ENCODE measurements around the gene TAF10. TPM values are rescaled to one million over a fixed set of nuclear protein-coding genes. Genes with fewer than 3 reads are reported as not detected.

Gene TAF10
- total RNA-seq, 1 donor from 2014 or later = 113 TPM

DNA sequence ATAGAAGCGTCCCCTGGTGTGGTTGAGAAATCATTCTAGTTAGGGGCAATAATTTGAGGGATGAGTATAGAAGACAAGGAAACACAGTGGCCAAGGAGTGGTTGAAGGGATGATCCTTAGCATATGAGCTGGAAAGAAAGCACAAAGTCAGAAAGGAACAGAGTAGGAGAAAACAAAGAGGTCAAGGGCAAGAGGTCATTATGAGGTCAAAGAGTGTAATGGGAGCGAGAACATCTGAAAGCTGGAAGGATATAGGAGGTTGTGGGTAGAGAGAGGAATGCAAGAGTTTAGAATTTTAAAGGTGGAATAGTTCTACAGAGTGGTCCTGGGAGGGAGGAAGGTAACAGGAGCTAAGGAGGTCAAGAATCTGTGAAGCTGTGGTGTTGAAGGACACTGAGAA is 41.6 kb upstream of the TAF10 start:
- peaks cover 4% of the 10 kb centered on the region for H3K4me1 ChIP-seq (ENCODE audit: insufficient read depth, low read length)
- no peak overlapping the region for H3K4me3 ChIP-seq (ENCODE audit: insufficient read depth, low read depth, low read length)
- FAIRE-seq (no peak), DNase-seq (ENCODE audit: low read depth) (no peak)
- Mint-ChIP-seq H3K4me1 (ENCODE audit: low read depth, unreplicated experiment) (no peaks in the 10 kb centered on the region), H3K4me3 (ENCODE audit: unreplicated experiment) (no peak overlapping the region), H3K27me3 (ENCODE audit: low read depth, unreplicated experiment) (peaks cover 8% of the 10 kb centered on the region), H3K9me3 (ENCODE audit: unreplicated experiment) (no peaks in the 10 kb centered on the region), H3K27ac (ENCODE audit: unreplicated experiment) (no peak overlapping the region), H3K36me3 (ENCODE audit: low read depth, unreplicated experiment) (no peaks in the 10 kb centered on the region)
- H3K27me3 ChIP-seq (ENCODE audit: insufficient read depth, low read length) = peaks cover 43% of the 10 kb centered on the region
- H3K27ac ChIP-seq (ENCODE audit: low read depth, low read length) = no peak overlapping the region
- H4K20me1 ChIP-seq (ENCODE audit: insufficient read depth, low read length) = peaks cover 16% of the 10 kb centered on the region
- no peak overlapping the region for H3K9ac ChIP-seq (ENCODE audit: low read length)
- H3K9me3 ChIP-seq (ENCODE audit: insufficient read depth, low read depth, low read length) = no peaks in the 10 kb centered on the region
- H3K36me3 ChIP-seq (ENCODE audit: insufficient read depth, low read length) = no peaks in the 10 kb centered on the region
- H3K79me2 ChIP-seq (ENCODE audit: insufficient read depth, low read length) = no peaks in the 10 kb centered on the region
- no peak for TF ChIP-seq EZH2 (IDR thresholded peaks at IDR 0.05; ENCODE audit: insufficient read depth, low read length)
- TF ChIP-seq, protein P1, sequence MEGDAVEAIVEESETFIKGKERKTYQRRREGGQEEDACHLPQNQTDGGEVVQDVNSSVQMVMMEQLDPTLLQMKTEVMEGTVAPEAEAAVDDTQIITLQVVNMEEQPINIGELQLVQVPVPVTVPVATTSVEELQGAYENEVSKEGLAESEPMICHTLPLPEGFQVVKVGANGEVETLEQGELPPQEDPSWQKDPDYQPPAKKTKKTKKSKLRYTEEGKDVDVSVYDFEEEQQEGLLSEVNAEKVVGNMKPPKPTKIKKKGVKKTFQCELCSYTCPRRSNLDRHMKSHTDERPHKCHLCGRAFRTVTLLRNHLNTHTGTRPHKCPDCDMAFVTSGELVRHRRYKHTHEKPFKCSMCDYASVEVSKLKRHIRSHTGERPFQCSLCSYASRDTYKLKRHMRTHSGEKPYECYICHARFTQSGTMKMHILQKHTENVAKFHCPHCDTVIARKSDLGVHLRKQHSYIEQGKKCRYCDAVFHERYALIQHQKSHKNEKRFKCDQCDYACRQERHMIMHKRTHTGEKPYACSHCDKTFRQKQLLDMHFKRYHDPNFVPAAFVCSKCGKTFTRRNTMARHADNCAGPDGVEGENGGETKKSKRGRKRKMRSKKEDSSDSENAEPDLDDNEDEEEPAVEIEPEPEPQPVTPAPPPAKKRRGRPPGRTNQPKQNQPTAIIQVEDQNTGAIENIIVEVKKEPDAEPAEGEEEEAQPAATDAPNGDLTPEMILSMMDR (IDR thresholded peaks at IDR 0.05; ENCODE audit: insufficient read depth, low read depth, low read length) = no peak
- H3K4me2 ChIP-seq (ENCODE audit: low read length) = no peak overlapping the region
- no peak overlapping the region for H2AFZ ChIP-seq (ENCODE audit: low read depth, low read length)

DNA sequence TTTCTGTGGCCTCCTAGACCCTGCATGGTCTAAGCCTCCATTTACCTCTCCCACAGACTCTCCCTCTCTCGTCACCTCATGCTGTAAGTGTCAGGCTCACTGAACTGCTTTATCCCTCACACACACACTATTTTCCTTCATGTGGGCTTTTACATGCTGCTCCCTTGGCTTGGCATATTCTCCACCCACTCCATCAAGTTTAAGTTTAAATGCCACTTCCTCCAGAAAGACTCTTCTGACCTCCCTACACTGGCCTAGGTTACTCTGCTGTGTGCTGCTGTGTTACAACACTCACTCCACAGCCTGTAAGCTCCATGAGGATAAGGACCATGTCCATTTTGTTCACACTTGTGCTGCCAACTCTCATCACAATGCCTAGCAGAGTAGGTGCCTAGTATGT is 41.1 kb upstream of the TAF10 start:
- Histone ChIP-seq H3K9me3 (ENCODE audit: insufficient read depth, low read depth, low read length) (no peaks in the 10 kb centered on the region), H3K27ac (ENCODE audit: low read depth, low read length) (no peak overlapping the region), H3K4me3 (ENCODE audit: insufficient read depth, low read depth, low read length) (no peak overlapping the region), H4K20me1 (ENCODE audit: insufficient read depth, low read length) (peaks cover 16% of the 10 kb centered on the region), H3K9ac (ENCODE audit: low read length) (no peak overlapping the region), H3K36me3 (ENCODE audit: insufficient read depth, low read length) (no peaks in the 10 kb centered on the region), H3K4me2 (ENCODE audit: low read length) (no peak overlapping the region), H2AFZ (ENCODE audit: low read depth, low read length) (no peak overlapping the region), H3K27me3 (ENCODE audit: insufficient read depth, low read length) (peaks cover 43% of the 10 kb centered on the region), H3K4me1 (ENCODE audit: insufficient read depth, low read length) (peaks cover 4% of the 10 kb centered on the region), H3K79me2 (ENCODE audit: insufficient read depth, low read length) (no peaks in the 10 kb centered on the region)
- FAIRE-seq (no peak), DNase-seq (ENCODE audit: low read depth) (no peak)
- H3K27ac Mint-ChIP-seq (ENCODE audit: unreplicated experiment) = no peak overlapping the region
- H3K27me3 Mint-ChIP-seq (ENCODE audit: low read depth, unreplicated experiment) = peaks cover 8% of the 10 kb centered on the region
- no peak for TF ChIP-seq EZH2 (IDR thresholded peaks at IDR 0.05; ENCODE audit: insufficient read depth, low read length)
- TF ChIP-seq, protein P1 (IDR thresholded peaks at IDR 0.05; ENCODE audit: insufficient read depth, low read depth, low read length) = no peak
- H3K9me3 Mint-ChIP-seq (ENCODE audit: unreplicated experiment) = no peaks in the 10 kb centered on the region
- no peak overlapping the region for H3K4me3 Mint-ChIP-seq (ENCODE audit: unreplicated experiment)
- no peaks in the 10 kb centered on the region for H3K4me1 Mint-ChIP-seq (ENCODE audit: low read depth, unreplicated experiment)
- no peaks in the 10 kb centered on the region for H3K36me3 Mint-ChIP-seq (ENCODE audit: low read depth, unreplicated experiment)

DNA sequence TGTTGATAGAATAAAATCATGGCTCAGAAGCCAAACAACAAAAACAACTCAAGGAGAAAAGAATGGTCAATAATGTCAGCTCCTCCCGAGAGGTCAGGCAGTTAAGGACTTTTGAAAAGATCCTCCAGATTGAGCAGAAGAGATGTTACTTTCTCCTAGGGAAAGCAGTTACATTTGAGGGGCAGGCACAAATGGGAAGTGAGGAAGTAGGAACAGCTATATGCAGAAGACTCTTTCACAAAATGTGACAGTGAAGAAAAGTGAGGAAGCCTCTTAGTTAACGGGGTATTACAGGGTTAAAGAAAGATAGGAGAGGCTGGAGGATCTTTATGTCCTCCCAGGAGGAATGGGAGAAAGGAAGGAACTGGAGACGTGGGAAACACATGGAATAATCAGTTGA is 40.2 kb upstream of the TAF10 start:
- TF ChIP-seq, protein P1 (IDR thresholded peaks at IDR 0.05; ENCODE audit: insufficient read depth, low read depth, low read length) = no peak
- no peak for TF ChIP-seq EZH2 (IDR thresholded peaks at IDR 0.05; ENCODE audit: insufficient read depth, low read length)
- no peak overlapping the region for H3K27ac Mint-ChIP-seq (ENCODE audit: unreplicated experiment)
- Histone ChIP-seq H2AFZ (ENCODE audit: low read depth, low read length) (no peak overlapping the region), H3K36me3 (ENCODE audit: insufficient read depth, low read length) (no peaks in the 10 kb centered on the region), H3K27ac (ENCODE audit: low read depth, low read length) (no peak overlapping the region), H3K4me3 (ENCODE audit: insufficient read depth, low read depth, low read length) (no peak overlapping the region), H4K20me1 (ENCODE audit: insufficient read depth, low read length) (peaks cover 16% of the 10 kb centered on the region), H3K4me1 (ENCODE audit: insufficient read depth, low read length) (peaks cover 8% of the 10 kb centered on the region), H3K9me3 (ENCODE audit: insufficient read depth, low read depth, low read length) (no peaks in the 10 kb centered on the region), H3K27me3 (ENCODE audit: insufficient read depth, low read length) (peaks cover 43% of the 10 kb centered on the region), H3K79me2 (ENCODE audit: insufficient read depth, low read length) (no peaks in the 10 kb centered on the region), H3K4me2 (ENCODE audit: low read length) (no peak overlapping the region), H3K9ac (ENCODE audit: low read length) (no peak overlapping the region)
- FAIRE-seq (no peak), DNase-seq (ENCODE audit: low read depth) (no peak)
- no peak overlapping the region for H3K4me3 Mint-ChIP-seq (ENCODE audit: unreplicated experiment)
- peaks cover 6% of the 10 kb centered on the region for H3K27me3 Mint-ChIP-seq (ENCODE audit: low read depth, unreplicated experiment)
- H3K4me1 Mint-ChIP-seq (ENCODE audit: low read depth, unreplicated experiment) = no peaks in the 10 kb centered on the region
- H3K9me3 Mint-ChIP-seq (ENCODE audit: unreplicated experiment) = no peaks in the 10 kb centered on the region
- H3K36me3 Mint-ChIP-seq (ENCODE audit: low read depth, unreplicated experiment) = no peaks in the 10 kb centered on the region
